ENCODE data around the gene RPL15.

GRCh38 chr3:23932571-23932970, 15.6 kb downstream of the RPL15 start:
- TF ChIP-seq ZNF565 (CRISPR knock-in tag; conservative IDR thresholded peaks at IDR 0.05; ENCODE audit: low read depth) (no peak), ZFP30 (CRISPR knock-in tag; IDR thresholded peaks at IDR 0.05) (no peak), ESRRG (CRISPR knock-in tag; IDR thresholded peaks at IDR 0.05) (no peak), SNAI2 (CRISPR knock-in tag; IDR thresholded peaks at IDR 0.05) (no peak)
